Stimulated activated CD8-positive, alpha-beta memory T cell treated with anti-CD3 and anti-CD28 coated beads, Interleukin-15, amount 100 ng/mL, for 4 hours (primary cell): ENCODE data around the gene TTC17.
A peak's percentile ranks its signal among the peaks of the same experiment; 100 is the strongest.
"Not testable (repeated sequence)": the region's sequence is repeated elsewhere in the genome, so short reads cannot be mapped to it uniquely, and the experiment has no call there.

Source experiments
- DNase-seq, 2 donors: peaks; one replicate each; pipeline ENCODE4 v3.0.0-alpha.2; 2020; ENCODE audit warnings: low read depth in 2 of 2

TTC17 gene, protein sequence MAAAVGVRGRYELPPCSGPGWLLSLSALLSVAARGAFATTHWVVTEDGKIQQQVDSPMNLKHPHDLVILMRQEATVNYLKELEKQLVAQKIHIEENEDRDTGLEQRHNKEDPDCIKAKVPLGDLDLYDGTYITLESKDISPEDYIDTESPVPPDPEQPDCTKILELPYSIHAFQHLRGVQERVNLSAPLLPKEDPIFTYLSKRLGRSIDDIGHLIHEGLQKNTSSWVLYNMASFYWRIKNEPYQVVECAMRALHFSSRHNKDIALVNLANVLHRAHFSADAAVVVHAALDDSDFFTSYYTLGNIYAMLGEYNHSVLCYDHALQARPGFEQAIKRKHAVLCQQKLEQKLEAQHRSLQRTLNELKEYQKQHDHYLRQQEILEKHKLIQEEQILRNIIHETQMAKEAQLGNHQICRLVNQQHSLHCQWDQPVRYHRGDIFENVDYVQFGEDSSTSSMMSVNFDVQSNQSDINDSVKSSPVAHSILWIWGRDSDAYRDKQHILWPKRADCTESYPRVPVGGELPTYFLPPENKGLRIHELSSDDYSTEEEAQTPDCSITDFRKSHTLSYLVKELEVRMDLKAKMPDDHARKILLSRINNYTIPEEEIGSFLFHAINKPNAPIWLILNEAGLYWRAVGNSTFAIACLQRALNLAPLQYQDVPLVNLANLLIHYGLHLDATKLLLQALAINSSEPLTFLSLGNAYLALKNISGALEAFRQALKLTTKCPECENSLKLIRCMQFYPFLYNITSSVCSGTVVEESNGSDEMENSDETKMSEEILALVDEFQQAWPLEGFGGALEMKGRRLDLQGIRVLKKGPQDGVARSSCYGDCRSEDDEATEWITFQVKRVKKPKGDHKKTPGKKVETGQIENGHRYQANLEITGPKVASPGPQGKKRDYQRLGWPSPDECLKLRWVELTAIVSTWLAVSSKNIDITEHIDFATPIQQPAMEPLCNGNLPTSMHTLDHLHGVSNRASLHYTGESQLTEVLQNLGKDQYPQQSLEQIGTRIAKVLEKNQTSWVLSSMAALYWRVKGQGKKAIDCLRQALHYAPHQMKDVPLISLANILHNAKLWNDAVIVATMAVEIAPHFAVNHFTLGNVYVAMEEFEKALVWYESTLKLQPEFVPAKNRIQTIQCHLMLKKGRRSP

DNA sequence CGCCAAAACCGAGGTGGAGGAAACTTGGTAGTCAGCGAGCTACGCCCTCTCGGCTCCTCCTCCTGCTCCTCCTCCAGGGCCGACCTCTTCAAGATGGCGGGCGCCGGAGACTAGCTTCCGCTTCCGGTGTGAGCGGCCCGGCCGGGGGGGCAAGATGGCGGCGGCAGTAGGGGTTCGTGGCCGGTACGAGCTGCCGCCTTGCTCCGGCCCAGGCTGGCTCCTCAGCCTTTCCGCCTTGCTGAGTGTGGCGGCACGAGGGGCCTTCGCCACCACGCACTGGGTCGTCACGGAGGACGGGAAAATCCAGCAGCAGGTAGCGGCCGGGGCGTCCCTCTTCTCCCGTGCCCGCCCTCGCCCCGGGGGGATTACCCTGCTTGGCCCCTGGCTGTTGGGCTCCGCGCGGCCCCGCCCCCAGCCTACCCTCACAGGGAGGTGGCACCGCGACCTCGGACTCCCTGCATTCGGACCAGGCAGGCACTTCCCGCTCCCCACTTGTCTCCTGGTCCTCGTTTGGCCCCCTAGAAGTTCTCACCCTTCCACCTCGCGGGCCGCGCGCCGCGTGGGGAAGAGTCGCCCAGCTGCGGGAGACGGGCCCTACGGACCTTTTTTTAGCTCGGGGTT is at the start of gene TTC17:
TSS of gene TTC17 (plus strand) at position 120 of the 621 bp plus-strand sequence. CDS start at position 155, 35 bp downstream.
- peak; percentile 87 to 89 for DNase-seq

DNA sequence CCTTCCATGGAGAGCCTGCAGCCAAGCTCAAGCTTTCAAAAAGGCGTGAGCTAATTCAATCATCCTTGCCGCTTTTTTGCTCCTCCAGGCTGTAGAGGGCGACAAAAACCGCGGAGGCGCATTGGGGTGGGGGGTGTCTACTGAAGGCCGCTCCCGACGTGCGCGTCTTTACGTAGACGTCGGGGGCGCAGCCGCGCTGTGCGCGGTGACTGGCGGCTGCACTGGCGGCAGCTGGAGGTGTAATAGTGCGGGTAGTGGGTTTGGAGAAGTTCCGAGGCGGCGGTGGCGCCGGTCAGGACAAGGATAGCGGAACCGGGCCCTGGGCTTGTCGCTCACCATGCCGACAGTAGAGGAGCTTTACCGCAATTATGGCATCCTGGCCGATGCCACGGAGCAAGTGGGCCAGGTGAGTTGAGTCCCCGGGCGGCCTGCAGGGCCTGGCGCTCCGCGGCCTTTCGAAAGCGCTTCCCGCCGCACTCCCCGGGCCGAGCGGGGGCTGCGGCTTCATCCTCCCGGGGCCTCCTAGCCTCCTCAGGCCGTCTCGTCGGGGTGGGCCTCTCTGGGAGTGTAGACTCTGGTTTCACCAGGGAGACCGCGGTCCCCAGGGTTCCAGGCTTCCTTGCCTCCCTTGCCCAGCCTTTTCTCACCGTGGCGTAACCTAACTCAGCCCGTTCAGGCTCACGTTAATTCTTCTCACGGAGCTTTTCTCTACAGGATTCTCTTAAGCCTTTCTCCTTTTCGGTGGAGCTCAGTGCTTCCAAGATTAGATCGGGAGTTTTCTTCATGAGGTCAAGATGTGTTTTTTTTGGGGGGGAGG is 46.7 kb upstream of the TTC17 start, which contains the start of gene API5:
TSS of gene API5 (plus strand) at position 206 of the 817 bp plus-strand sequence. CDS start at position 338, 132 bp downstream.
- peak; percentile 86 to 90 for DNase-seq

DNA sequence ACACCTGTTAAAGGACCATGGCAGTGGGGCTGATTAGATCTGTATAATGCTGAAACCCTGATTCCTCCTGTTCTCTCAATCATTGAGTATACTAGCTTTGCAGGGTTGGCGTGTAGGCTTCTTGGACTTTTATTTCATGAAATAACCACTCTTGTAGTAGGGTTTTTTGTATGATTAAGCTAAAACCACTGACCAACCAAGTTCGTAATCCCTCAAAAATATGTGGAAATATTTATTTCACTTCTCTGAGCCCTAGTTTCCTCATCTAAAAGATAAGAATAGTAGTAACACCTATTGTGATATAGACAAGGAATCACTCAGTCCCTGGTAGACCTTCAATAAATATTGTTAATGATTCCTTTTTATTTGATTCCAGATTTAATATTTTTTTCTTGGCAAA is 42.8 kb upstream of the TTC17 start:
- DNase-seq = no peak

DNA sequence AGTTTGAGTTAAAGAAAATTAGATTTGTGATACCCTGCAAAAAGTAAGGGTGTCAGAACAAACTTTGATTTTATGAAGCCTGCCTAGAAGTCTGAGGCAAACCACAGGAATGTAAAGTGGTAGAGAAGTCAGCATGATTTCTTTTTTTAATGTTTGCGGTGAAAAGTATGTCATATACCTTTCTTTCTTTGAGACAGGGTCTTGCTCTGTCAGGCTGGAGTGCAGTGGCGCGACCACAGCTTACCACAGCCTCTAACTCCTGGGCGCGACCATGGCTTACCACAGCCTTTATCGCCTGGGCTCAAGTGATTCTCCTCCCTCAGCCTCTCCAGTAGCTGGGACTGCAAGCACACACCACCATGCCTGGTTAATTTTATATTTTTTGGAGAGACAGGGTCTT is 42.3 kb upstream of the TTC17 start:
- no peak for DNase-seq

DNA sequence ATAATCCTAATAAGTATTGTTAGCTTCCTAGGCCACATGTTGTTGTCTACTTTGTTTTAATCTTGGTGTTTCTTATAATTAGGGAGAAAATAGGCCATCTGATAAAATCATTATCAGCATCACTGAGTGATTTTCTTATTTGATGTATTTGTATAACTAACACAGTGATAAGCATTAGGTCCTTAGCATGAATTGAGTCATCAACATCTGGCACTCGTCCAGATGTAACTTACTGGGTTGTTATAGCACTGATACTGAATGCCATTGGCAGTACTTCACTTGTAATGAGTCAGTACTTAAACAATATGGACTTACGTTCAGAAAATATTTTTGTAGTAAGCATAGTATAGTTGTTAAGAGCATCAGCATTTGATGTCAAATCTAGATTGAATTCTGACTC is 30.7 kb upstream of the TTC17 start:
- no peak for DNase-seq

DNA sequence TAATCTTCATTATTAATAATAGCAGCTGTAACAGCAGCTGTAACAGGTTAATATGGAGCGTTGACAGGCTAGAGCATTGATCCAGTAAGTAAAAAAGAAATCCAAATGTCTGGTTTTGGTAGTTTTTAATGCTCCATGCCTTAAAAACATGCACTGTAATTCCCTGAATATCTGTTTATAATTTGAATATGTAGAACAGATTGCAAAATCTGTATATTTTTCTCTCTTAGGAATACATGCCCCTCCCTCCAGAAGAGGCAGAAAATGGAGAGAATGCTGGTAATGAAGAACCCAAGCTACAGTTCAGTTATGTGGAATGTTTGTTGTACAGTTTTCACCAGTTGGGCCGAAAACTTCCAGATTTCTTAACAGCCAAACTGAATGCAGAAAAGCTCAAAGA is 30.2 kb upstream of the TTC17 start:
- DNase-seq = no peak

DNA sequence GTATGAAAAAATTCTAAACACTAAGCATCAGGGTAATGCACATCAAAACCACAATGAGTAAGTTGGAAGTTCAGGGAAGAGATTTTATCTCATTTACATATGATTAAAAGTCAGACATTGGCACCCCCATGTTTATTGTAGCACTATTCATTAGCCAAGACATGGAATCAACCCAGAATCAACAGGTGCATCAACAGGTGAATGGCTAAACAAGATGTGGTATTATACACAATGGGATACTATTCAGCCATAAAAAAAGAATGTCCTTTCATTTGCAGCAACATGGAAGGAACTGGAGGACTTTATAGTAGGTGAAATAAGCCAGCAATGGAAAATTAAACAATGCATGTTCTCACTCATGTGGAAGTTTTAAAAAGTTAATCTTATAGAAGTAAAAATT is 17.6 kb upstream of the TTC17 start:
- no peak for DNase-seq

DNA sequence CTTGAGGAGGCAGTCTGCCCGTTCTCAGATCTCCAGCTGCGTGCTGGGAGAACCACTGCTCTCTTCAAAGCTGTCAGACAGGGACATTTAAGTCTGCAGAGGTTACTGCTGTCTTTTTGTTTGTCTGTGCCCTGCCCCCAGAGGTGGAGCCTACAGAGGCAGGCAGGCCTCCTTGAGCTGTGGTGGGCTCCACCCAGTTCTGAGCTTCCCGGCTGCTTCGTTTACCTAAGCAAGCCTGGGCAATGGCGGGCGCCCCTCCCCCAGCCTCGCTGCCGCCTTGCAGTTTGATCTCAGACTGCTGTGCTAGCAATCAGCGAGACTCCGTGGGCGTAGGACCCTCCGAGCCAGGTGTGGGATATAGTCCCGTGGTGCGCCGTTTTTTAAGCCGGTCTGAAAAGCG is 7.3 kb upstream of the TTC17 start:
- not testable (repeated sequence) for DNase-seq

DNA sequence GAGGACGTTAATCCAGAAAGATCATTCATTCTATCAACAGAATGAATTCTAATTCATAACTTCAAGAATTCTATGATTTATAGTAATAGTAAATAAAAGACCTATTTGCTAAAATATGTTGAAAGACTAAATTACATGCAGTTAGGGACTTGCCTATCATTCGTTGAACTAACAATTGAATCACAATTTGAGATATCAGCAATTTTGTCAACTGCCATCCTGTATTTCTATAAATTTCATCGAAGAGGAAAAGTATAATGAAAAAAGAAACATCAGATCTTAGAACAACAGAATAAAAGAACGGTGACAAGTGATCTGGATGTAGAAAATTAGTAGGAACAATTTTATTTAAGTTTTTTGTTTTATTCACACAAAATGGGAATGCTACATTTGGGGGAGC is 4.4 kb upstream of the TTC17 start:
- no peak for DNase-seq

DNA sequence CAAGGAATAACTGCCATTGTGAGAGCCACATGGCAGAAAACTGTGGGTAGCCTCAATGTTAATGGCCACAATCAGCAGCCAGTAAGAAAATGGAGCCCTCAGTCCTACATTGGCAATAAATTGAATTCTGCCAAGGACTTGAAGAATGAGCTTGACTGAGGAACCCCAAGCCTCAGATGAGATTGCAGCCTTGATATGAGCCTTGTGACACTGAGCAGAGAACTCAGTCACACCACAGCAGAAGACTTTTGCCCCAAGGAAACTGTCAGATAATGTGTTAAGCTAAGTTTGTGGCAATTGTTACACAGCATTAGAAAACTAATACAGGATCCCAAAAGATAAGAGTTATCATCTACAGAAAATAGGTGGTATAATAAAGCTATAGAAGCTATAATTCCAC is 2.4 kb upstream of the TTC17 start:
- DNase-seq = no peak

DNA sequence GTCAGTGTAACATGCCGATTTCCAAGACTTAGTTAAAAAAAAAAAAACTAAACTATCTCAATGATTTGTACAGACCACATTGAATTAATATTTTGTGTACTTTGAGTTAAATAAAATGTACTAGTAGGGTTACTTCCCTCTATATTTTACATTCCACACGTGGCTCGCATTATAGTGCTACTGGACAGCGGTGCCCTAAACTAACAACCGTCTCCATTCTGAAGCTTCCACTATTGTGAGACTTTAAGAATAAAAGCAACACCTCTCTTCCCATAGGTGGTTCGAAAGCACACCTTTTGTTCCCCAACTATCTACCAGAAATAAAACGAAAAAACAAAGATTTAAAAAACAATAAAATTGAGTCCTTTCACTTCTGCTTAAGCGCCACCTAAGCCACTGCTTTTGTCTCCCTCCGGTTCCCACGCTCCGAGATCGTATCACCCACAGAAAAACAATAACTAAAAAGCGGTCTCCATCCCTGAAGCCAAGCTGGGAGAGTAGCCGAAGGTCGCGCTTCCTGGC is 380 bp upstream of the TTC17 start:
- DNase-seq = no peak

DNA sequence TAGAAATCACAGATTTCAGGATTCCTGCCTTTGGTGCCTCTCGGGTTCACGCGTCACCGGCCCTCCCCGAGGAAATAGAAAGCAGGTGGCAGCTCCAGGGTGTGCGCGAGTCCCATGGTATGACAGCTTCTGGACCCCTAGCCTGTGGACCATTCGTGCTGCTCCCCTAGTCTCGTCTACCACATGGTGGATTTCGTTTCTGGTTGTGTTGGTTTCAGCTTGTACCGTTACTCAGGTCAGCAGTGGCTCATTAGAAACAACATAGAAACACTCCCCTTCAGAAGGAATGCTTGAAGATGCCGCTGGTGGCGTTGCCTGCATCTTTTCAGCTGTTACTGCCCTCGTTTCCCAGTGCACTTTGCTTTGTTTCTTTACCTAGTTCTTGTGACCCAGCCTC is 700 bp downstream of the TTC17 start:
- DNase-seq = no peak

DNA sequence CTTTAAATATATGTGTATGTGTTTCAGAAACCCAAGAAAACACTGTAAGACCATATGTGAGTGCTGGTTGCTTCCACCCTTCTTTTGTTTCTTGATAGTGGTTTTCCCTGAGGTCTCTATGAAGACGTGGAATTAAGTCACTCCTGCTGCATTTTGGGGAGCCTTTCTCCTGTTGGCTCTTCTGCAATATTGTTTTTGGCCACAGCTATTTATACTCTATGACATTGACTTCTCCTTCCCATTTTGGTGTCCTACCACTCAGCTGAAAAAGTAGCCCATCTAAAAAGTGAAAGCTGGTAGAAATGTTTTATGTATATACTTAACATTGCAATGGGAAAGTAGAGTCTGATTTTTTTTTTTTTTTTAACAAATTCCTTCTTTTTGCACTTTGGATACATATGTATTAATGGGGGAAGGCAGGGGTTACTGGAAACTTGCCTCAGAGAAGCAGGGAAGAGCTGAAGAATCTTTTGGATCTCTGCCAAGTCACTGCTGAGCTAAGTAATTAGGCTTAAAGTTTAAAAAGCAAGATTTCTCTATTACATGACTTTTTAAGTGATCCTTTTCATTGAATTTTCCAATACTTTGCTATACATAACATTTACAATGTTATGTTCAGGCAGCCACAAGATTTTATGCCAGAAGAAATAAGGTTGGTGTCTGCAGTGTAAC is 1.8 kb downstream of the TTC17 start:
- no peak for DNase-seq

DNA sequence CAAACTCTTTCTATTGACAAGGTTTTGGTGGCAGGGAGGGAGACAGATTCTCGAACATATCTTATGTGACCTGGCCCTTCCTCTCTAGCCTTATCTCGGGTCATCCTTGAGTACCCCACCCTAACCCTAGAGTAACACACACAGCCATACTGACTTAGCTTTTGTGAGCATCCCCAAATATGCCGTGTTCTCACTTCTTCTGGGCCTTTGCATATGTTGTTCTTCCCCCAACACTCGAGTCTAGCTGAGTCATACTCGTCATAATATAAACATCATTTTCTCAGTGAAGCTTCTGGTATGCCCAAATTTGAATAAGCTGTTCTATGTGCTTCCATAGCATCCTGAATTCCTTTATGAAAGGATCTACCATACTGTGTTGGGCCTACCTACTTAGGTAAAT is 8.0 kb downstream of the TTC17 start:
- no peak for DNase-seq

DNA sequence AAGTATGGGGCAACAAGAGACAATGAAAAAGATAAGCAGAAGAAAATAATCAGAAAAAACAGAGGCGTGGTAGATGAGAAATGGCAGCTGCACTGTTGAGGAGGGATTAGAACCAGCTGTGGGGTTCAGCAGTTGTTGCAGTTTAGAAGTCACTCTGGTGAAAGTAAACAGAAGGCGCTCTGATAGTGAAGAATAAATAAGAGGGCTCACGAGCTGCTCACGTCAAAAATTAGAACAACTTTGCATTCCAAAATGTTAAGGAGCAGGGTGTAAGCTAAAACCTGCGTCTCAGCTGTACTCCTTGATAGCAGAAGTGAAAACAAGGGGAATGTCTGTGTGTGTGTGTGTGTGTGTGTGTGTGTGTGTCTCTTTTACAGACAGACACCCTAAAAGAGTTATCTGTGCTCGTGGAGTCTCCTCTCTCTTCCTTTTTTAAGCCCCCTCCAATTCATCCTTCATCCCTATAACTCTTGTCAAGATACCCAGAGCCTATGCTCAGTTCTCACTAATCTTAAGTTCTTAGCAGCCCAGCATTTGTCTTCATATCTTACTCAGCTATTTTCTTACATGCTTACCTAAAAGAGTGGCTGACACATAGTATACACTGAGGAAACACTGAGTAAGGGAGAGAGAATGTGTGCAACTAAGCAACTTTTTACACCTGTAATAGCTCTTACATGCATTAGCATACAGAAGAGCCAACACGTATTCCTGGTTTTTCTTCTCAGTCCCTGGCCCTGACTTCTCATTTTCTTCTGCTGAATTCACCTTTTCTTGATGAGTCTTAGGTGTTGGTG is 8.9 kb downstream of the TTC17 start:
- DNase-seq = no peak

DNA sequence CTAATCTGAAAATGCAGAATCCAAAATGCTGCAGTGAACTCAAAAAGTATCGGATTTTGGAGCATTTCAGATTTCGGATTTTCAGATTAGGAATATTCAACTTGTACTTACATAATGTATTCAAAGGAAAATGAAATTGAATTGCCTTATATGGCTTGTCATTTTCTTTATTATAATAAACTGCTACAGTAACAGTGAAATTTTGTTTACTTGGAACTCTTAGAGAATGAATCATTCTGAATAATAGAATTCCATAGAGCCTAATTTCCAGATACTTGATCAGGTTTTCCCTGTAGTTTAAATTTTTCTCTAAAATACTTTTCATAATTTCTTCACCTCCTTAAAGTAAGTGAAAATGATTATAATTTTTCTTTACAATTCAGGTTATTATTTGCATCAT is 17.3 kb downstream of the TTC17 start:
- no peak for DNase-seq

DNA sequence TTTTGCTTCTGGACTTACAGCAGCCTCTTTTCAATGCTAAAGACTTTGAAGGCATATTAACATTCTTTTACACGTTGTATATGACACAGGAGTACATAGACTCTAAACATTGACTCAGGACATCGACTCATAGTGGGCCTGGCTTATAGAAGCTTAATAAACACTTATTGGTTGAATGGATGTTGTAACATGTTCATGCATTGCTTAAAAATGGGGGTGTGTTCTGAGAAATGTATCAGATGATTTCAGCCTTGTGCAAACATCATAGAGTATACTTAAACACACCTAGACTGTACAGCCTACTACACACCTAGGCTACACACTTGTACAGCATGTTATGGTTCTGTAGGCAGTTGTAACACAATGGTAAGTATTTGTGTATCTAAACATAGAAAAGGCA is 17.9 kb downstream of the TTC17 start:
- DNase-seq = no peak

DNA sequence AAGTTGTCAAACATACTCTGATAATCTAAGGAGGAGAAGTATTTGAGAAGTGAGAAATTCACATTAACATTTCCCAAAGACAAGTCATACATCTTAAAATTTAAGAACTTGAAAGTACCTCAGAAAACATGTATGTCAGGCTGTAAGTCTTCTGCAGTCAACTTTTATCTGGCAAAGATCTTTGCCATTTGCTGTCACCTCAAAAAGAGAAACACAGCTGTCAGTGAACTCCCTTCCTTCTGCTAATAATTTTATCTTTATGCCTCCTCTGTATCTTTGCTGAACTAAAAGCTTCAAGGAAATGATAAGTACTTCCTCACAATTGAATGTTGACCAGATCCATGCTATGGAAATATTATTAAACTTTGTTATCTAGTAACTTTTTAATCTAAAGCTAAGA is 18.7 kb downstream of the TTC17 start:
- DNase-seq = no peak

DNA sequence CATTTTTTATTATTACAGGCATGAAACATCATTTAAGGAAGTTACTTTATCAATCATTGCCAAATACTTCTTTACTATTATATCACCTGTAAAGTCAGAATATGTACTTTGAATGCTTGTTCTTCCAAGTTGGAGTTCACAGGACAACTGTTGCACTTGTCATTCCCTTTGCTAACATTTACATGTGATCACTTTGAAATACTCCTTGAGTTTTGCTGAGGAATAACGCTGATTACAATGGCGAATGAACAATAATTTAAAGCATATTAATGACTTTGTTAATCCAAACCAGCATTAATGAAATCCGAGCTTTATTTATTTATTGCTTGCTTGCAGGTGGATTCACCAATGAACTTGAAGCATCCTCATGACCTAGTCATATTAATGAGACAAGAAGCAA is 20.2 kb downstream of the TTC17 start:
- no peak for DNase-seq
